ENCODE measurements around the gene HAND2.
A peak's percentile ranks its signal among the peaks of the same experiment; 100 is the strongest.

HAND2 gene

DNA sequence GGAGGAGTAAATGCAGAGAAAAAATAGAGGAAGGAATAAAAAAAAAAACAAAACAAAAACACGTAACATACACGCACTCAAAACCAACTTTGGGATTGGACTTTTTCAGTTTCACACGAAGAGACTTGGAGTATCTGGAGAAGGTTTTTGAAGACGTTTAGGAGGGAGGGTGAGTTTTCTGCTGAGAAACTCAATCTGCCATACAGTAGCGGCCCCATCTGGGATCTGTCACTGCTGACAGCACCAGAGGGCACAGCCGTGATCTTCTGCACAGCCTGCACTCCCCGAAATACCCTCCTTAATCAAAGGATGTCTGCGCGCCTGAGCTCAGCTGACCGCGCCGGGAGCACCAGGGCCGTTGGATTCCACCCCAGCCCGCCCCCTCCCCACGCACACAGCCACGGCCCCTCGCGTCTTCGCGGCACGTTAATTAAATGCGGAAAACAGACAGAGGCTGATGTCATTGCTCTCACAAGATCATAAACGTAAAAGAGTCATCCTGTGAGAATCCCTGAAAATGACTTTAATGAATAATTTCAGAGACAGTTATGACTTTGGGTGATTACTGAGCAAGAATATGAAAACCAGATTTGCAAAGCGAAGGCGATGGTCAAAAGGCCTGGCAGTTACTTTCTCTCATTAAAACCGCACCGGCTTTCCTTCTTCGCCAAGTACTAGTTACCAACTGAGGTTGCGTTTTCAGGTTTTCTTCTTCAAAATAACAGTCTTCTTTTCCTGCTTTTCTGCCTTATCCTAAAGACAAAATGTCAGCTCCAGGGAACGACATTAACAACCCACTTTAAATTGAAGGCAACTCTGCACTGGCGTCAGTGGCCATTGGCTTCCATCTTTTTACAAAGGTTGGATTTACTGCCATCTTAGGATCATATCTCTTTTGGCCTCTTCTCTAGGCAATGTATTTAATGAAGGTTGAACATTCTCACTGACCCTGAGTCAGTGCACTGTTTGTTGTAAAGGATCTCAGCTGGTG lies 10.6 kb downstream of the HAND2 start:
- DNase-seq, result no peak

DNA sequence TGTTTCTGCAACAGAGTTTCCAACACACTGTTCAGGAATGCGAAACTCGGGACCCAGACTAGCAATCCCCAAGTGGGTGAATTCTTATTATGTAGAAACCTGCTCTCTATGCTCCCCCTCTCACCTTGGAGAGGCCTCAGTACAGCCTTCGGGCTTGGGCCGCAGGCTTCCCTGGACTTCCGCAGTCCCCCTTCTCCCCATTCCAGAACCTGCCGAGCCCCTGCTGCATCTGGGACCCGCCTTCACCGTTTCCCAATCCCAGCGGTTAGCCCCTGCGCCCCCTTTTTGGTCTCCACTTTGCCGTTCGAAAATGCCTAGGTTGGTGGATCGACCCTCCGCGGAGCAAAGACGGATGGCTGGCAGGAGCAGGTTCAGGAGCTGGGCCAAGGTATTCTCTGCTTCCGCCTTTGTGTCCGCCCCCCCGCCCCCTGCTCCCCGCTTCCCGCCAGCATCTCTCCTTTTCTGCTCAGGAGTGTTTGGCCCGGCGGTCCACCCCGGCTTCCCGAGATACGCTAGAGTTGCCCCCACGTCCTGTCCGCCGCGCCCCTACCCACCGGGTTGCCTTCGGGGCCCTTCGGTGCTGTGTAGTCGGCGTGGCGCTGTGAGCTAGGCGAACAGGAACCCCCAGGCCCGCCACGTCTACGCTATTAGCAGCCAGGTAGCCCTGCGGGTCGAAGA lies 11.5 kb downstream of the HAND2 start:
- no peak for DNase-seq

DNA sequence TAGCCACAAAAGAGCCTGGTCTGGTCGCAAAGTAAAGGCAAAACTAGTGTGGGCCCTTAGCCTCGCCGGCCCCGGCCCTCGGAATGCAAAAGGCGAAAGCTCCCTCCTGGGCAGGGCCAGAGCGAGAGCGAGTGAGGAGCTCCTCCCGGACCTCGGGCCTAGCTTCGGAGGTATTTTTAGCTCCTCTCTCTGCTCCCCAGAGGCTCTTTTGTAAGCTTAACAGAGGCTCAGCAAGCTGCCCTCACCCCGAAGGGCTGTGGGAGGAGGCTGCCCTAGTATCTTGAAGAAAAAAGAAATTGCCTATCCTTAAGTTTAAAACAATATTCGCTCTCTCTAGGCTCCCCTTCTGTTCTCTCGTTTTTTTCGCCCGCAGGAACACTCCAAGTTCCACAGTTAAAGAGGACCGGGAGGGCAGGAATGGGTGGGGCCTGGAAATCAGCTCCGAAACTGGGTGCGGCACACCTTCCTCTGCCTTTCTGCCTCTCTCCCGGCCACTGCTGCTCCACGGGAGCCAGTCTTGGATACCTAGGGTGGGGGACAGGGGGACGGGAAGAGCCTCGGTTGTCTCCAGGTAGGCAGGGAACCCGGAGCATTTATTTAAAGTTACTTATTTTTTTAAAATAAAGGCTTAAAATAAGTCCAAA lies 12.1 kb downstream of the HAND2 start:
- no peak for DNase-seq

DNA sequence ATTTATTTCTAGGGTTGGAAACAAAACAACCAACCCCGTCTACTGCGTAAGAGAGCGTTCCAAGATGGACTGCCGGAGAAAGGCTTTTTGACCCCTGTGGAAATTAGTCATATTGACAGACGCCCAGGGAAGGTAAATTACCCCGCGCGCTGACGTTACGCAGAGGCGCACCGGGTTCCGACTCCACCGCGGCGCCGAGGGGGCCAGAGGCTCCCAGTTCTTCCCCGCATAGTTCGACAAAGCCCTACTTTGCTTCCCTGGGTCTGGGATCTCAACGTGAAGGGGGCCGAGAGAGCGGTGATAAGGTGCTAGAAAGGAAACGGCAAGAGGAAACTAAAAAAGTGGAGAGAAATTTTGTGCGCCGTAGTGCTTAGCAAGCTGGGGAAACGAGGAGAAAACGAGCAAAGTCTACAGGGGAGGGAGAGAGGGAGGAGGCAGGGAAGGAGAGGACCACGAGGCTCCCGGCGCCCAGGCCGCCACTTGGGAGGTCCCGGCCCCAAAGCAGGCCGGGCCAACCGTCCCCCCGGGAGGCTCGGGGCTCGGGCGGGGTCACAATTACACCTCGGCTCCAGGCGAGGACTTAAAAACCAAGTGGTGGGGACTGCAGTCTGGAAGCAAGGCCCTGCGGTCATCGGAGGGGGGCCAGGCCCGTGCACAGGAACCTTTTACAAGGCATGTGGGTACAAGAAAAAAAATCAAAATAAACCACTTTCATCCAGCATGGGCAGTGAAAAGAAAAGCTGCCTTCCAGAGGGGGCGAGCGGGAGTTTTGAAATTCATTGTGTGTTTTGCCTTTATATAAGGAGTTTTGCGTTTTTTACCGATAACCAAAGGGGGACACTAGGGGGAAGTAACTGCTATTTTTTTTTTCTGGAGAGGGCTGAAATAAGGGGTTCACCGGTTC lies 13.2 kb downstream of the HAND2 start:
- no peak for DNase-seq

DNA sequence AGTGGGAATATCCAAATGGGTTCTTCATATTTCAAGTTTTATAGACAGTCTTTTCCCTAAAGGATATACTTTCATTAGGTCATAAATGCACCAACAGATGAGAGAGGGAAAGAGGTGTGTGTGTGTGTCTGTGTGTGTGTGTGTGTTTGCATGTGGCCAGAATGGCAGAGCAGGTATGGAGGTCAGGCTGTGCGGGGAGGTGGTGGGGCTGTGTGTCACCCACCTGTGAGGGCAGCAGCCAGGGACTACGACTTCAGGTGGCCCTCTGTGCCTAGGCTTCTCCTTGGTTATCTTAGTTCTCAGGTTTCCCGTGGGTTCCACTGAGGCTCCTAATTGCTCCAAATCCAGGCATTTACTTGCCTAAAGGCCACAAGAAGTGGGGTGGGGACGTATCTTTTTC lies 14.6 kb downstream of the HAND2 start:
- DNase-seq, result no peak

DNA sequence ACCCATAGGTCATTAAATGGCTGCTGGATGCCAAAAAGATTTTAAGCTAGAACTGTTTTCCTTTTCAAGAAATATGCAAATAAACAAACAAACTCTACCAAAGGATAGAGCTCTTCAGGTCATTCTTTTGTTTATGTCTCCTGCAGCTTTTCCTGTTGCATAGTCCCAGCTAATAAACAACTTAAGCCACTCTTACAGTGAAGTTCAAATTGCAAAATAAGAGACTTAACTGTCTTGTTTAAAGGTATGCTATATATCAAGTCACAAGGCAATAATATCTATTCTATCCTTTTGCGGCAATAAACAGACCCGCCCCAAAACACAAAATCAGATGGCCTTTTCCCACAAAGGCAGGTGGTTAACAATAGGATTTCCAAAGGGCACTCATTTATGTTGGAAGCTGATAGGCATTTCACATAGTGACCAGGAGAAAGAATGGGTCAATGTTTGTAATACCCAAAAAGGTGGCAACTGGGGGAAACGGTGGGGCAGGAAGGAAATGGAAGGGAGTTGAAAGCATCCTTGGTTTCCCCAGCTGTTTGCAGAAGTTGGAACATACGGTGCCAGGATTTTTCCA lies 15.3 kb downstream of the HAND2 start:
- DNase-seq, result no peak

DNA sequence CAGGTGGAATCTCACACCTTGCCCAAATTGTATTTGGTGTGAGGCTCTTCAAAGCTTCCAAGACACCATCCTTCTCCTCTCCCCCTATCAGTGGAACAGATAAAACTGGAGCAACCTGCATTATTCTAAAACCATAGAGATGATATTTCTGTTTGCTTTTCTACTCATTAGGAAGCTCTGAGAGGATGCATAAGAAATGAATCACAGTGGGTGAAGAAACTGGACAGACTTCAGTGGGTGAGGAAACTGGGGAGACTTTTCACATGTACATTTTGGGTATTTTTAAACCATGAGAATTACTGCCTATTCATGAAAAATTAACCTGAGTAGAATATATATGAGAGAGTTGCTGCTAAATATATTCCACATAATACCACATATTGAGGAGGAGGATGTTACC lies 16.4 kb downstream of the HAND2 start:
- DNase-seq, result no peak

DNA sequence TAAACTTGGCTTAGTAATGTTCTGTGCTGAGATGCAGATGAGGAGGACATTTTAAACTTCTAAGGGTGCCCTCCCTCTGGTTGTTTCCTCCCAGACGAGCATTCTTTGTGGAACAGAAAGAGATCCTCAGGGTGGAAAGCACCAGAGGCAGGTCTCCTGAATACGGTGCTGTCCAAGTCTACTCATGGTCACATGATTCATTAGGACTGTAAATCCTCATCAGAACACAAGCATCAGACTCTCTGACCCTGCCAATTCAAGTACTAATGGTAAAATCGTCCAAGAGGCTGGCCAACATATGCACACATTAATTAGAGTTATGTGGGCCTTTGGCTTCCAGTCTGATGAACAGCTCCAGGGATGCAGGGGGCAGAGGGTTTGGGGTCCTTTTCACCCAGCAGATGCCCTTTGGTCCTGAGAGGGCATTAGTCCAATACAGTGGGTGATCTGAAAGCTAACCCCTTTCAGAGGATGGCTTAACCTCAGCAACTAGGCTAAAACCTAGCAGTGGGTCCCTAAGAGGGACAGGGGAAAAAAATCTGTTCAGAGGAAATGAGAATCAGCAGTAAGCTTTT lies 18.2 kb downstream of the HAND2 start:
- no peak for DNase-seq

DNA sequence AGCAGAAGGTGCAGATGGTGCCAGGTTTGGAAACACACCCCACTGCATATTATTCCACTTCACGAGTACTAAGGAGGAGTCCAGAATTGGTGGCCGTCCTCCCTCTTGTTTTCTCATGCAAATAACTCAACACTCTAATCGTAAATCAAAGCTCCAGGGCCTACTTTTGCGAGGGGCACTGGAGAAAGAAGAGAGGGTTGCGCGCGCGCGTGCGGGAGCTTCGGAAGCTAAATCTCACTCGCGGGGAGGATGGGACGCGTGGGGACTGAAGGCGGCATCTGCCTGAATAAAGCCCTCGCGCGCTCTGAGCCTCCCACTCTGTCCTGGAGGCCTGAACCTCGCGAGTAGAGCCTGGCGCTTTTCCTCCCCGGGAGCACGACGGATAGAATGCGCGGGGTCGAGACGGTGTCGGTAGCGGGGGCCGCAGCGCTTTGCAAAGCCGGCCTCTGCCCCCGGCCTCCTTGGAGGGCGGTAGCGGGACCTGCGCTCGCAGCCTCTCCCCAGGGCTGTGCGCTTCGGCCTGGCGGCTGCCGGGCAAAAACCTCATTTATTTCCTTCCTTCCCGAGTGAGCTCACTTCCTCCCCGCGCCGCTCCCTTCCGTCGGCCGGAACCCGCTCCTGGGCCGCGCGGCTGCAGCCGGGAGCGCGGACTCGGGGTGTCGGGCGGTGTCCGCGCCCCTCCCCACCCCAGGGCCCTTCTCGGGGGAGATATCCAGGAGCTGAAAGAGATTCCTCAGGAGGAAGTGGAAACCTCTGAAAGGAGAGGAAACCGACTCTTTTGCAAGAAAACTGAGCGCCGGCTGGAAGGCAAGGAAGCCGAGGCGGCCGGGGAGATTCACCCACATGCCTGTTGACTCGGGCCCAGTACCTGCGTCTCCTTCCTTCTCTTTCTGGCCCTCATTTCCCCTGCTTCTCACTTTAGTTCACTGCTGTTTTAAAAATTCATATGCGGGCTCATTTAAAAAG lies 20.7 kb downstream of the HAND2 start:
- no peak for DNase-seq

DNA sequence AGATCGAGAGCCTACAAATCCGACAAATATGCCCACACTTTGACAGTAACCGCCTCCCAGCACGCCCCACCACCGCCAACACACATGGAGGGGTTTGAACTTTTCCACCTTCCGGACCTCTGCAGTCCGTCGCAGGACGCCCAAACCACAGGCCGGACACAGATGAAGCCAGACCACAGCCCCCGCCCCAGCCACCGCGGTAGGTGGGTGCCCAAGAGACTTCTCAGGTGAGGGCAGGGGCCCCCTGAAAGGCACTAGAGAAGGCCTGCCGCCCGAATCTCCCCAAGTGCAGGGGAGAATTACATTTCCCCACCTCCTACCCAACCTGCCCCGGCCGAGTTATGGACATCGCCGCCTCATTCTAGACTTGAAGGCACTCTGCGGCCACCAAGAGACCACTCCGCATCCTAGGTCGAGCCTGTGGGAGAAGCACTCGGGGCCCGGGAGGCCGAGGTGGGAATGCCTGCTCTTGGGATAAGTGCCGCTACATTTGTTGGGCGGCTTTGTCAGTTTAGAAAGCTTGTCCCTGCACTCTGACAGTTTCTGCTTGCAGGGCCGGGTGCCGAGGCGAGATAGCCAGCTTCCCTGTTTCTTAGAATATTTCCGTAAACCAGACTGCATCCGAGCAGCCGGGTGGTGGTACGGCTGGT lies 21.5 kb downstream of the HAND2 start:
- peak; percentile 65 for DNase-seq

DNA sequence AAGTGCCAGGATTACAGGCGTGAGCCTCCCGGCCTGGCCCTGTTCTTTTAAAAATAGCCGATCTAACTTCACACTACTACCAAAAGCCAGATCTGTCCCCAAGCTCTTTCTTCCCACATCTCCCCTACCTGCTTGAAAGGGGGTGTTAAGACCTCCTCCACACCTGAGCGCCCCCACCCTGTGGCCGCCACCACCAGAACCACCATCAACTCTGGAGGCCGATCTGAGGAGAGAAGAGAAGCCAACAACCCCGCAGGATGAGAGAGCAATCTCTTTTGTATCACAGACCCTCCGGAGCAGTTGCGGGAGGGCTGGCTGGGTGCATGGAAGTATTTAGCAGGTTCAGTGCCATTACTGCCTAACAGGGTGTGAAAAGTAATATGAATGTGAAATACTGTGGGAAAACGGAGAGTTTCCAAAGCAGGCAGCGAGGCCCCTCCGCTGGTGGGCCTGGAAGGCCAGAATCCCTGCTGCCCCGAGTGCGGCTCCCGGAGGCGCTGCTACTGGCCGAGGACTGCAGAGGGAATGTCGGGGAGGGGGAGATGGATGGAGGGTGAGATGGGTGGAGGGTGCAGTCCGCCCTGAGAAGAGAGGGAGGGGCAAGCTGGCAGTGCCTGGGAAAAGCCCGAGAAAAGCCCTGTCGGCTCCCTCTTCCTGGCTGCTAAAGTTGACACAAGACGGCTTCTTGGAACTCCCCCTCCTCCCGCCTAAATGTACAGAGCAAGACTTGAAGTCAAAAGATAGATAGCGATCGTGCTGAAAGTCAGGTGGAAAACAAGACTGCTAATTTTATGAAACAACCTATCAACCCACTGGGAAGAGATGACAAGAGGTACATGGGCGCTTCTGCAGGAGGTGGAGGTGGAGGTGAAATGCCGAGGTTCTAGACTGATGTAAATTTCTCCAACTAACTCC lies 22.3 kb downstream of the HAND2 start:
- DNase-seq, result no peak

DNA sequence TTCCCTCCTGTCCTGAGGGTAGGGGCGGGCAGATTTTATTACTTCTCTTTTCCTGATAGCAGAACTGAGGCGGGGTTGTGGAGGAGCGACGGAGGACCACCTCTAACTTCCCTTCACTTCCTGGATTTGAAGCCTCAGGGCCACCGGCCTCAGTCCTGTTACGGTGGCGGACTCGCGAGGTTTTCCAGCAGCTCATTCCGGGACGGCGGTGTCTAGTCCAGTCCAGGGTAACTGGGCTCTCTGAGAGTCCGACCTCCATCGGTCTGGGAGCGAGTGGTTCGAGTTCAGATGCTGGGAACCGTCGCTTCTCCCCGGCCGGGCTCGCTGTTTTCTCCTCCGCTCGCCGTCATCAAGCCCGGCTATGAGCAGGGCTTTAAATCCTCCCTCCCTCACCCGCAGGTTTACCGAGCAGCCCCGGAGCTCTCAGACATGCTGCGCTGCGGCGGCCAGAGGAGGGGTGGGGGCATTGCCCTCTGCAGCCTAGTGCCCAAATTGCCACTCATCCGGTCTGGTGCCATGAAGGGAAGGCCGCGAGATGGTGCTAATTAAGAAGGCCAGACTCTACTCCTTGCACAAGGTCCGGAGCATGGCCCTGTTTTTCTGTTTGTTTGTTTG lies 23.3 kb downstream of the HAND2 start:
- no peak for DNase-seq

DNA sequence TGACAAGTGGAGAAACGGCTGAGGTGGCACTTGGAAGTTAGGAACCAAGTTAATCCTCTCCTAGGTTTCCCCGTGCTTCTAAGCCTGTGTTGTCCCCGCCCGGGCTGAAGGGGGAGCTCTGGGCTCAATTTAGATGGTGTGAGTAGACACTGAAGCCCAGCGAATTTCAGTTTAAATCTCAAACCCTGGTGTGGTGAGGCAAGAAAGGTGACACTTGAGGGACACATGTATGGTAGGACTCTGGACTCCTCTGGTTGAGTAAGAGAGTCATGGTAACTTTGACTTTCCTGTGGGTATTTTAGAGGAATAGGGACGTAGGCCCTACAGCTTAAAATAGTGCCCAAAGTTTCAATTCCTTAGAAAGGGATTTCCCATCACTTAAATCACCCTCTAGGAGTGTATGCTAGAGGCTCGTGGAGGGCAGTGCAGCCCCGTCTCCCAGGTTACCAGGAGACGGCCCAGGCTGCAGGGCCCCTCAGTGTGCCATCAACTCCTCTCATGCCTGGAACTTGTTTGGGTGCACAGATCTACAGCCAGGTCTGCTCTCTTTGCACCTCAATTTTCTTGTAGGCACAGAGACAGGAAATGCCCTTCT lies 24.0 kb downstream of the HAND2 start:
- DNase-seq, result peak; percentile 83

DNA sequence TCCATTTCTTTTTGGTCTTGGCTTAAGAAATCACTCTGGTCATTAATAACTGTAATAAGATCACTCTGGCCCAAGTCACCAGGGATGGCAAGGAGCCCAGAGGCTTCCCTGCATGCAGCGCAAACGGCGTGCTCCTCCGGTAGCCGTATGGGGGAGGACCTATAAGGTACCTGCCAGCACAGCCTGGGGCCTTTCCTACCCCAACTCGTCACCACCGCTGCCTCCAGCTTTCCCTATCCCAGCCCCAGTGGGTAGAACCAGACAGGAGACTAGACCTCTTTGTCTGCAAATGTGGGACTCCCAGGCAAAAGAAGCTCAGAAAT lies 25.9 kb downstream of the HAND2 start:
- DNase-seq, result no peak

DNA sequence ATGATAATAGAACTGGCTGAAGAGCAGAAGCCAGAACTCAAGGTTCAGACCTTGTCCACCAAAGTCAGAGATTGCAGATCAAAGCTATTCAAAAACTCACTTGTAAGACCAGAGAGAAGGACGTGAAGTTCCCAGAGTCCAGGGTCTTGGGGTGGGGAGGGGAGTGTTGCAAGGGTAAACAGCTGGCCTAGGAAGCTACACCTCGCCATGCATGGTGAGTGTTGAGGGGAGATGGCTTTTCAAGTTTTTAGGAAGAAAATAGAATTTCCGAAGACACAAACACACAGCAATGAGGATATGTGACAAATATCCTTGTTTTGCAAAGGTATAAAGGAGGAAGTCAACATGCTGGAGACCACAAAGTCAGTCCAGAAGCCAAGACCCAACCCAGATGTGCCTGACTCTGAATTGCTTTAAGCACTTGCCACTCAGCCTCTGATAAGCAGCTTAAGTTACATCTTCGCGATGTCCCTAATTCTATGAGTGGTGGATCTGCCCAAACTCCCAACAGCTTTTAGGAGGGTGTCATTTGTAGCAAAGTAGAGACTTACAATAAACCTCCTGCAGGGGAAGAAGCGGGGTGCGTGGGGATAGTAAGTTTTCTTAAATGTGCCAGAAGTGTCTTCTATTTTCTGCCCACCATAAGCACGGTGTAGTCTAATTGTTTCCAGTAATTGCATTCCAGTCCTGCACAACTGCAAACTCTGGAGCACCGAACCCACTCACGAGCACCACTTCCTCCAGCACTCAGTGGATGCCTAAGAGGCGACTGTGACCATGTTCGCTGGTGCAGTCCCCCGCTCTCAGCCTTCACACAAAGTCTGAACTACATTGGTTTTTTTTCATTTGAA lies 26.5 kb downstream of the HAND2 start:
- no peak for DNase-seq

DNA sequence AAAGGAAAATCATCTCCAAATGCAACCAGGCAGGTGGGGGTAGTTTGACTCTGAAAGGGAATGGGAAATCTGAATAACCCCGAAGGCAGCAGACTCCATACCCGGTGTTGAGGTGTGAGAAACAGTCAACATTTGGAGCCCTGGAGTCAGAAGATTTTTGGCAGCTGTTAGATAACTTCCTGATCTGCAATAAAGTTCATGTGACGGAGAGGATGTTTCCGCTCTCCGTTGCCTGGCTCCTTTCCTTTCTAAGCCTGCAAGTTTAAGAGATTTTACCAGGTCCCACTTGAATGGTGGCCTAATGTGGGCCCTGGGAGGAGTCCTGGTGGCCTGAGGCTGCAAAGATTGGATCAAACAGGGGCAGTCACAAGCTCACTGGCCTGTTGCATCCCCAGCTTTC lies 27.7 kb downstream of the HAND2 start:
- no peak for DNase-seq

DNA sequence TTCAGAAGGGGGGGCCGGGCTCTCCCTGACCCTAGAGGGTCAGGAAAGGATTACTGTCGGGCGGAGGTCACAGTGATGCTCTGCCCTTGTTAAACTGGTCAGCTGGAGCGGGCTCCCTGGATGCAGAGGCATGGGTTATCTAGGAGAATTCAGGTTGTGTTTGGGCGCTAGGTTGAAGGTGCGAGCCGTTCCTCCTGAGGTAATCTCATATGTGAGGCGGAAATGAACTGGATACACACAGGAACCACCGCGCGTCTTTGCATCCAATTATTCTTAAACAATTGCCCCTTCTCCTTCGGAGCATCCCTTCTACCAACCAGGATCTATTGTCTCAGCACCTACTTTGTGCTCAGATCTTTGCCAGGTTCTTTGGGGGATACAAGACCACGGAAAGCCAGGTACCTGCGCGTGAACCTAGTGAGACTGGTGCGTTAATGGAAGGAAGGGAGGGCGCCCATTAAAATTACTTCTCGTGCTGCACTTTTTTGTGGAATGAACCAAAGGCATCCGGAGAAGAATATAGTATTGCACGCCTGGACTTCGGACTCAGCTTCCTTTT lies 28.4 kb downstream of the HAND2 start:
- no peak for DNase-seq

Data from hematopoietic multipotent progenitor cell treated with erythropoietin and hydrocortisone succinate and interleukin-3 and kit ligand, for 4 days (in vitro differentiated cells).